ENCODE measurements around the gene RHOA.

- TF ChIP-seq CTCF (IDR thresholded peaks at IDR 0.05) (no peak), POLR2A (IDR thresholded peaks at IDR 0.05) (no peak)
Observed at GRCh38 chr3:49349348-49350114, 62.2 kb downstream of the RHOA start.

All from breast epithelium (tissue), 3 donors.